NCI-H748 treated with DMSO at 0.1 percent for 48 hours (cell line): ENCODE data around the gene LRPPRC.
A peak's percentile ranks its signal among the peaks of the same experiment; 100 is the strongest.

Source experiments
- DNase-seq: peaks from one replicate; lab custom pipeline; 2025; lab: John Stamatoyannopoulos, UW

LRPPRC gene

GRCh38 chr2:43906448-43907109 lies 89.2 kb downstream of the LRPPRC start:
- DNase-seq: no peak

- no peak for DNase-seq
Measured at GRCh38 chr2:43905871-43906270, 89.9 kb downstream of the LRPPRC start.

- no peak for DNase-seq
Measured at GRCh38 chr2:43905371-43905803, 90.4 kb downstream of the LRPPRC start.

- DNase-seq: no peak
Measured at GRCh38 chr2:43899589-43899988, 96.2 kb downstream of the LRPPRC start.

- peak; percentile 4 for DNase-seq
Measured at GRCh38 chr2:43898838-43899346, 96.9 kb downstream of the LRPPRC start.

GRCh38 chr2:43898134-43898837 lies 97.5 kb downstream of the LRPPRC start:
- DNase-seq: peak; percentile 77

- peak; percentile 11 for DNase-seq
Measured at GRCh38 chr2:43897492-43897891, 98.3 kb downstream of the LRPPRC start.

- DNase-seq: no peak
Measured at GRCh38 chr2:43896906-43897305, 98.9 kb downstream of the LRPPRC start.

GRCh38 chr2:43894743-43895142 lies 101.0 kb downstream of the LRPPRC start:
- no peak for DNase-seq

- DNase-seq: no peak
Measured at GRCh38 chr2:43890855-43891254, 104.9 kb downstream of the LRPPRC start.

- no peak for DNase-seq
Measured at GRCh38 chr2:43889416-43889815, 106.4 kb downstream of the LRPPRC start.

GRCh38 chr2:43887176-43887575 lies 108.6 kb downstream of the LRPPRC start:
- no peak for DNase-seq

- DNase-seq: no peak
Measured at GRCh38 chr2:43885132-43885632, 110.6 kb downstream of the LRPPRC start.

GRCh38 chr2:43884689-43885088 lies 111.1 kb downstream of the LRPPRC start:
- DNase-seq: no peak

GRCh38 chr2:43882312-43882711 lies 113.5 kb downstream of the LRPPRC start:
- no peak for DNase-seq

- DNase-seq: no peak
Measured at GRCh38 chr2:43880952-43881351, 114.8 kb downstream of the LRPPRC start.

- DNase-seq: no peak
Measured at GRCh38 chr2:43880471-43880870, 115.3 kb downstream of the LRPPRC start.

GRCh38 chr2:43879261-43879660 lies 116.5 kb downstream of the LRPPRC start:
- no peak for DNase-seq

- peak; percentile 10 for DNase-seq
Measured at GRCh38 chr2:43877782-43878464, 117.9 kb downstream of the LRPPRC start.

- no peak for DNase-seq
Measured at GRCh38 chr2:43874776-43875451, 120.9 kb downstream of the LRPPRC start.

GRCh38 chr2:43872151-43872550 lies 123.6 kb downstream of the LRPPRC start:
- DNase-seq: no peak

- no peak for DNase-seq
Measured at GRCh38 chr2:43855292-43855691, 140.5 kb downstream of the LRPPRC start.
